Stimulated activated CD8-positive, alpha-beta memory T cell treated with anti-CD3 and anti-CD28 coated beads, Interleukin-2, amount 100 ng/mL, for 1 hour (primary cell): ENCODE measurements around the gene PTP4A1.
"Not testable (repeated sequence)": the region's sequence is repeated elsewhere in the genome, so short reads cannot be mapped to it uniquely, and the experiment has no call there.

Experiments used
- DNase-seq, 2 donors: peaks; one replicate each; pipeline ENCODE4 v3.0.0-alpha.2; 2020; ENCODE audit warnings: low read depth in 2 of 2

The PTP4A1 gene

DNA sequence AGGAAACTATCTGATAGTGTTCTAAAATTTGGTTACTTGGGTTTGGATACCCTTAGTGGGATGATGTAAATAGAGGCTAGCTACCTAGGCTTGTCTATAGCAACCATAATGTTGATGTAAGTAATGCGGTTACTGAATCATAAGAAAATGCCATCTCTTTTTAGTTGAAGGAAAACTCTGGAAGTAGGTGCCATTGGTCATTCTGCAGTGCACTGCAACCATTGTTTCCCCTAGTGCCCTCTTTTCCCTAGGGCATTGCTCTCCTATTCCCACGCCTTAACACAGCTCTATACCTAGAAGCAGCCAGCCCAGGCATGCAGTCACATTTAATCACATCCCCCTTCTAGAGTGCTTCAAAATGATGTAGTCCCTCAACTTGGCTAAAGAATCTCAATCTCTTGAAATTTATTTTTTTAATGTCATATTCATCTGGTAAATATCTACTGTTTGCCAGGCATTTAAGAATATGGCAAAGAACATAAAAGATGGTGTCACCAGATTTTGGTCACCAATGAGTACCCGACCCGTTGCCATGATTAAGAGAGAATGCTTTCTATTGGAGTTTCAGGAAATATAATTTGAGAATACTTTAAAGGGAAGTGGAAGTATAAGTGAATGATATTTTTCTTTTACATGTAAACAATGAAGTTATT lies 10.4 kb downstream of the PTP4A1 start:
- DNase-seq = no peak

DNA sequence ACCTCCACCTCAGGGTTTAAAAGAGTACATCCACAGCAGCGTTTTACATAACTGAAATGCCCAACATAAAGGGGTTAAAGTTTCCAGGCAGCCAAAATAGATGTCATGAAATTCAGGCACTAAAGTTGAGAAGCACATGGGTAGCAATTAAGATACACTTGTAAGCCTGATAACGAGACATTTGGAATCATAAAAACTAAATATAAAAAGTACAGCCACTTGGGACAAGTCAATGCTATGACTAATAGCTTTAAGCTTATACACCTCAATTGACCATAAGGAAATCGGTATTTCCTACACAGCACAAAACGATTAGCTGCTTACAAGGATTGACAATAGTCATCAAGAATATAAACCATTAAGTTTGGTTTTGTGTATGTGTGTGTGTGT lies 11.8 kb downstream of the PTP4A1 start:
- no peak for DNase-seq

DNA sequence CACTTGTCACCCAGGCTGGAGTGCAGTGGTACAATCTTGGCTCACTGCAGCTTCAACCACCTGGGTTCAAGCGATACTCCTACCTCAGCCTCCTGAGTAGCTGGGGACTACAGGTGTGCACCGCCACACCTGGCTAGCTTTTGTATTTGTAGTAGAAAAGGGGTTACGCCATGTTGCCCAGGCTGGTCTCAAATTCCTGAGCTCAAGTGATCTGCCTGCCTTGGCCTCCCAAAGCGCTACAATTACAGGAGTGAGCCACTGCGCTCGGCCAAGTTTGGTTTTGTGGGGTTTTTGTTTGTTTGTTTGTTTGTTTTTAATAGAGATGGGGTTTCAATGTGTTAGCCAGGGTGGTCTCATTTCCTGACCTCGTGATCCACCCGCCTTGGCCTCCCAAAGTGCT lies 12.3 kb downstream of the PTP4A1 start:
- DNase-seq = no peak

DNA sequence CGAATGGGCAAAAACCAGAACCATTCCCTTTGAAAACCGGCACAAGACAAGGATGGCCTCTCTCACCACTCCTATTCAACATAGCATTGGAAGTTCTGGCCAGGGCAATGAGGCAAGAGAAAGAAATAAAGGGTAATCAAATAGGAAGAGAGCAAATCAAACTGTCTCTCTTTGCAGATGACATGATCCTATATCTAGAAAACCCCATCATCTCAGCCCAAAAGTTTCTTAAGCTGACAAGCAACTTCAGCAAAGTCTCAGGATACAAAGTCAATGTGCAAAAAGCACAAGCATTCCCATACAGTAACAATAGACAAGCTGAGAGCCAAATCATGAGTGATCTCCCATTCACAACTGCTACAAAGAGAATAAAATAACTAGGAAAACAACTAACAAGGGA lies 13.4 kb downstream of the PTP4A1 start:
- DNase-seq = not testable (repeated sequence)

DNA sequence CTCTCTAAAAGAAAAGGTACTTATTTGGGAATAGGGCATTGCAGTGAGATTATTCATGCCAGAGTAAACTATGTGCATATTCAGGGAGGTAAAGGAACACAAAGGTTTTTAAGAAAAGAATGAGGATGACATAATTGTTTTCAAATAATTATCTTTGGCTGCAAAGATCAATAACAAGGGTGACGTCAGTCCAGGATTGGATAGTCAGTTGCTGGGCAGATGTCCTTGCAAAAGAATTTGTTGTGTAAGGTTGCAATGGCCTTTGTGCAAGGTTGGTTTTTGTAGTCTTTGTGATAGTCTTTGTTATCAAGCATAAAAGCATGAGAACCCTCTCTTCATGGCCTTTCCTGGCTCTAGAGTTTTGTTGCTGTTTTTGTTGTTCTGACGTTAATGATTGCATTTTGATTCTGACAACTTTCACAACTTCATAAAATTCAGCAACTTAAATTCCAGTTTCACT lies 17.7 kb downstream of the PTP4A1 start:
- DNase-seq = no peak

DNA sequence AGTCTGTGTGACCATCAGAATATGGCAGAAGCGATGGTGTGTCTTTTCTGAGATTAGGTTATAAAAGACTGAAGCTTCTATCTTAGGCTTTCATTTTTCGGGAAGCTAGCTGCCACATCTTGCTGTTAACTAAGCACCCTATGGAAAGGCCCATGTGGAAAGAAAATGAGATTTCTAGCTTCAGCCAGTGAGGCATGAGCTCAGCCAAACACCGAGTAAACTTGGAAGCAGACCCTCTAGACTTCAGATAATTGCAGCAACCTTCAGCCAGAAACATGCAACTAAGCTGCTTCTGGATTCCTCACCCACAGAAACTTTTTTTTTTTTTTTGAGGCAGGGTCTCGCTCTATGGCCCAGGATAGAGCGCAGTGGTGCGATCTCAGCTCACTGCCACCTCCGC lies 20.6 kb downstream of the PTP4A1 start:
- DNase-seq = no peak

DNA sequence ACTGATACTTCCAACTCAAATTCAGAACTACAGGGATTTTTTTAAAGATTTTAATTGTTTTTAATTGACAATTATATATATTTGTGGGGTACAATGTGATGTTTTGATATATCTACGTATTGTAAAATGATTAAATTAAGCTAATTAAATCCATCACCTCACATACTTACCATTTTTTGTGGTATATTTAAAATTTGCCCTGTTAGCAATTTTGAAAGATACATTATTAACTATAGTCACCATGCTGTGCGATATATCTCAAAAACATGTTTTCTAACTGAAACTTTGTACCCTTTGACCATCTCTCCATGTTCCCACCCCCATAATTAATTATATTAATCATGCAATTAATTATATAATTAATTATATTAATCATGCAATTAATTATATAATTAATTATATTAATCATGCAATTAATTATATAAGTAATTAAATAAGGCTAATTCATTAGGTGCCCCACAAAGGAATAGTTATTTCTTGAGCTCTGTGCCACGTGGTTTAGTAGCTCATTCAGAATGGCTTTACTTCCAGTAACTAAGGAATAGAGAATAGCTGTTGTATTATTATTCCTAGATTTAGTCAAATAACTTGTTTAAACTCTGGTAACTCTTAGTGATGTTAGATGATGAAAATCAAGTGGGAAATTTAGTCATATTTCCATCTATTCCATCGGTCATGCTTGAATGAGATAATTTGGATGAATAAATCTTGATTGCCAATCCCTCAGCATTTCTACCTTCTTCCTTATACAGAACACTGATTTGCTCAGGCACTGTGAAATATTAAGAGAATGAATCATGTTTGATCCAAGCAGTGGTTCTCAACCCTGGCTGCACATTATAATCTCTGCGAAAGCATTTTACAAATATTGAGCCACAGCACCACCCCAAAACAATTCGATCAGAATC lies 25.1 kb downstream of the PTP4A1 start:
- no peak for DNase-seq

DNA sequence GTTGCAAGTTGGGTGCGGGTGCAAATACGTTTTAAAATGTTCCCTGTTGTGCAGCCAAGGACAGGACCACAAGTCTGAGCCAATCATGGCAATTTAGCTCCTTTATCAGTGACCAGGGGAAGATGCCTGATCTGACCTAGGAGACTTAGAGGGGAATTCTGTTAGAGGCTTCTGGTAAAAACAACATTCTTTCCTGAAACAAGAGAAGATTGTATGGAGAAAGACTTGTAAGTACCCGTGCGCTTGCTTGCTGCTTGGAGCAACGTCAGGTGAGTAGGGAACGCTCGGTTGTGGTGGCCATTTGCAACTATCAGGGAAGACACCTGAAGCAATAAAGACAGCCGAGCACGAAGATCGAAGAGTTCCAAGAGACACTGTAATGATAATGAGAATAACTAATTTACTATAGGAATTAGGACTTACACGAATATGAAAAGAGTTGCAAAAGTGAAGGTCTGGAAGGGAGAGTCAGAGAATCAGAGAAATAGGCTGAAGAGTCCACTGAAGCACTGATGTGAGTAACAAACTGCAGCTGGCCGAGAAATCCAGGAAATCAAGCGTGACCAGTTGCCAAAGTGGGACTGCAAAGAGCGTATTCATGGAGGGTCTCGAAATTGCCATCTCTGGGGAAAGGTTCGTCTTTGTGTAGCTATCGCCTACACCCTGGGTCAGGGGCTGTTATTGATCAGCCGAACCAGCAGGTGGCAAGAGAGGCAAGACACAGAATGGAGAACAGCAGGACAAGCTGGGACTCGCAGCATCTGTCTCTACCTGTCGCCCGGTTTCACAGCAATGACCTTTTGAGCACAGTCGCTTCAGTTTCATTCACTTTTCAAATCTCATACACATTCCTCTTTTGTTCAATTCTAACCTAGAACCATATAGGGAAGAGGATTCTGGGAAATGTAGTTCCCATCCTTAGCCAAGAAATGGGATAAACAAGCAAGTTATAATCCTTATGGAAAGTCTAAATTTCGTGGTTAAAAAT lies 26.1 kb downstream of the PTP4A1 start:
- DNase-seq = peak; percentile 48 to 58

DNA sequence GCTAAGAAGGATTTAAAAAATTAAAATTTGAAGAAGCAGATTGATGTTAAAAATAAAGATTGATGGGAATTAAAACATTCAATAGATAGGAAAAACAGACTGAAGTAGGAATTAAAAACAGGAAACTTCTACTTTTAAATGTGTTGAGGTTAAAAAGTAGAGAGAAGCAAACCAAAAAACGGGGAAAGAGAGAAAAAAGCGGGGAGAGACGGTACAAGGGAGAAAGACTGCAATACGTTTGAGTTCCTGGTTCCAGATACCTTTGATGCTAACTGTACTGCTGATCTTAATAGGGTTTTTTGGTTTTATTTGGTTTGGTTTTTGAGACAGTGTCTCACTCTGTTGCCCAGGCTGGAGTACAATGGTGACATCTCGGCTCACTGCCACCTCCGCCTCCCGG lies 27.0 kb downstream of the PTP4A1 start:
- DNase-seq = no peak

DNA sequence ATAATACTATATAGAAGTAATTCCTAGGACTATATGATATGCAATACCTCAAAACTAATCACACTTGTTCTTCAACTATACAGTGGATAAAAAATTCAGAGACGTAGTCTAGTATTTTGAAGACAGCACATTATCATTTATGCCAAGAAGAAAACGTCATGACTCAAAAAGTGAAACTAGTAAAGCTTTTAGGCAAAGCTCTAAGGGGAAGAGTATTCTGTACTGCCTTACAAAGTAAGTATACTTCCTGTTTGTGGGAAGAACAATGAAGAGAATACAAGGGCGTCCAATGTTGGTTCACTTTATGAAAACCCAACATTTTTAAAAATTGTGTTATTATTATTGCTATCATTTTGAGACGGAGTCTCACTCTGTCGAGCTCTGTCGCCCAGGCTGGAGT lies 27.9 kb downstream of the PTP4A1 start:
- no peak for DNase-seq

DNA sequence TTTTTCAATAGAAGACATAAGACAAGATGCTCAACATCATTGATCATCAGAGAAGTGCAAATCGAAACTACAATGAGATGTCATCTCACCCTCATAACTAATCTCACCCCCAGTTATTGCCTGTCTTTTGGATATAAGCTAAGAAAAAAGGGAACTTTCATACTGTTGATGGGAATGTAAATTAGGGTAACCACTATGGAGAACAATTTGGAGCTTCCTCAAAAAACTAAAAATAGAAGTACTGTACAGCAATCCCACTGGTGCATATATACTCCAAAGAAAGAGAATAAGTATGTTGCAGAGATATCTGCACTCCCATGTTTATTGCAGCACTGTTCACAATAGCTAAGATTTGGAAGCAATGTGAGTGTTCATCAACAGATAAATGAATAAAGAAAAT lies 37.0 kb downstream of the PTP4A1 start:
- no peak for DNase-seq

DNA sequence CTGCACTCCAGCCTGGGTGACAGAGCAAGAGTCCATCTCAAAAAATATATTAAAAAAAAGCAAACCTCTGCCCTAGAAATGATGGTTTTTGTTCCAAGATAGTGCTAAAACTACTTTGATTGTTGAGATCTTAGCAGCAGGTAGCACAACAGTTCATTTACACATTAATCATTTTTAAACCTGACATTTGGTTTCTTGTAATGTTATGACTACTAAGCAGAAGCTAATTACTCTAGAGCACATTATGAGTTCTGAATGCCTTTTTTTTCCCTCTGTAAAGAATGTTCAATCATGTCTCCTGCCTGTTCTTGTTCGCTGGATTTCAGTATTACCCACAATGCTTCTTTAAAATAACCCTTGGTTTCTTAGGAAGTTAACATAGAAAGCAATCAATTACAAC lies 38.7 kb downstream of the PTP4A1 start:
- DNase-seq = no peak

DNA sequence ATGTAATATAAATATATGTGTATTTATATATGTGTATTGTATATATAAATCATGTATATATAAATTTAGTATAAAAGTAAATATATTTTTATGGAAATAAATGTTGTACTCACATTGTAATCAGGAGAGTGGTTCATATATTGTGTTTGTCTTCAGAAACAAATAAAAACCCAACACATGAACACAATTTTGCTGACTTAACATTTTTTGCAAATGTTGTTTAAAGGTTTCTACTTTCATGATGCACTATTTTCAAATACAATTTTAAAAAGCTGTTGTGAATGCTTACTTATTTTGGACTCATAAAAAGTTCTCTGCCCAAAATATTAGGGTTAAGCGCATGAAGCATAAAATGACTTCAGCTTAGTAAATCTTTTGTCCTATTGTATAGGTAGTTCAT lies 39.3 kb downstream of the PTP4A1 start:
- no peak for DNase-seq

DNA sequence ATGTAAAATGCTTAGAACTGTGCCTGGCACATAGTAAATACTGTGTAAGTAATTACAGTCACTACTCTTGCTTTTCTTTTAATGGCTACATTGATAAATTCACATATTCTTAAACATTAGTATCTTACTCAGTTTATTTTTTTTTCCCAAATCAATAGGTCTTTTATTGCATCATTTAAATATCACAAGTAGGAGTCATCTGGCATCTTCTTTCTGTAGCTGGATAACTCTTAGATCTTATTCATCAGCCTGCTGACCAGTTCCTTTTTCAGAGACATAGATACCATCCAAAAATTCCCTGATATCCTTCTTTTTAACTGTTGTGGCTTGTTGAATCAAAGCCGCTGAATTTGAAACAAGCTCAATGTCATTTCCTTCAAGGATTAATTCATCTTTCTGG lies 43.3 kb downstream of the PTP4A1 start:
- DNase-seq = no peak
